Measurements from ENCODE around the gene AK8. TPM values are rescaled to one million over a fixed set of nuclear protein-coding genes. Genes with fewer than 3 reads are reported as not detected.
"Not testable (repeated sequence)": the region's sequence is repeated elsewhere in the genome, so short reads cannot be mapped to it uniquely, and the experiment has no call there.

Gene AK8
- total RNA-seq, 1 donor from 2014 or later, result 0.74 TPM

GRCh38 chr9:132722564-132723065, 155.5 kb downstream of the AK8 start:
- Histone ChIP-seq H3K27me3 (ENCODE audit: low read depth) (peaks cover 60% of the 10 kb centered on the region), H3K4me3 (no peak overlapping the region), H3K27ac (replicated peaks) (no peak overlapping the region), H3K36me3 (no peaks in the 10 kb centered on the region), H3K9me3 (replicated peaks) (no peaks in the 10 kb centered on the region), H3K4me1 (no peaks in the 10 kb centered on the region)
- DNase-seq, result no peak
- no peak for TF ChIP-seq CTCF (IDR thresholded peaks at IDR 0.05; ENCODE audit: borderline replicate concordance)
- intact Hi-C loops (cut with micrococcal nuclease), result no loop called here

- no peak for TF ChIP-seq CTCF (IDR thresholded peaks at IDR 0.05; ENCODE audit: borderline replicate concordance)
- H3K36me3 ChIP-seq, result no peaks in the 10 kb centered on the region
- peaks cover 69% of the 10 kb centered on the region for H3K27me3 ChIP-seq (ENCODE audit: low read depth)
- no peak overlapping the region for H3K27ac ChIP-seq (replicated peaks)
- intact Hi-C loops (cut with micrococcal nuclease), result no loop called here
- H3K9me3 ChIP-seq (replicated peaks), result no peaks in the 10 kb centered on the region
- H3K4me1 ChIP-seq, result no peaks in the 10 kb centered on the region
- no peak for DNase-seq
- H3K4me3 ChIP-seq, result no peak overlapping the region
These were observed 156.4 kb downstream of the AK8 start for GRCh38 chr9:132721661-132722060.

GRCh38 chr9:132718381-132718928, 159.6 kb downstream of the AK8 start:
- H3K9me3 ChIP-seq (replicated peaks); H3K27ac ChIP-seq (replicated peaks); DNase-seq; H3K4me3 ChIP-seq; intact Hi-C loops (cut with micrococcal nuclease); H3K4me1 ChIP-seq; H3K36me3 ChIP-seq: not testable (repeated sequence)
- H3K27me3 ChIP-seq (ENCODE audit: low read depth), result peaks cover 55% of the 10 kb centered on the region

GRCh38 chr9:132717326-132717945, 160.6 kb downstream of the AK8 start:
- Histone ChIP-seq H3K27ac (replicated peaks) (no peak overlapping the region), H3K27me3 (ENCODE audit: low read depth) (peaks cover 51% of the 10 kb centered on the region), H3K4me3 (no peak overlapping the region), H3K36me3 (no peaks in the 10 kb centered on the region), H3K9me3 (replicated peaks) (no peaks in the 10 kb centered on the region), H3K4me1 (no peaks in the 10 kb centered on the region)
- TF ChIP-seq CTCF (IDR thresholded peaks at IDR 0.05; ENCODE audit: borderline replicate concordance), result no peak
- intact Hi-C loops (cut with micrococcal nuclease), result no loop called here
- DNase-seq, result no peak

GRCh38 chr9:132716007-132716406, 162.1 kb downstream of the AK8 start:
- no peak overlapping the region for H3K4me3 ChIP-seq
- intact Hi-C loops (cut with micrococcal nuclease), result no loop called here

More at GRCh38 chr9:132716007-132716406, 162.1 kb downstream of the AK8 start:
- H3K27me3 ChIP-seq (ENCODE audit: low read depth), result peaks cover 48% of the 10 kb centered on the region
- no peak for TF ChIP-seq CTCF (IDR thresholded peaks at IDR 0.05; ENCODE audit: borderline replicate concordance)
- H3K4me1 ChIP-seq, result no peaks in the 10 kb centered on the region
- no peak overlapping the region for H3K27ac ChIP-seq (replicated peaks)
- no peaks in the 10 kb centered on the region for H3K36me3 ChIP-seq
- no peak for DNase-seq
- H3K9me3 ChIP-seq (replicated peaks), result no peaks in the 10 kb centered on the region

Measured in left ventricle myocardium inferior (tissue), 1 donor.